GM23248 (cell line): ENCODE measurements around the gene ROR1. TPM values are rescaled to one million over a fixed set of nuclear protein-coding genes. Genes with fewer than 3 reads are reported as not detected.
A peak's percentile ranks its signal among the peaks of the same experiment; 100 is the strongest.

ENCODE experiments used
- DNase-seq: peaks from one replicate; pipeline ENCODE4 v3.0.0-alpha.2; 2015
- H2AFZ ChIP-seq: fragments of 200-600 bp; sonication (generic); 2 replicates; pipeline ENCODE4 v1.6.1; 2016; ENCODE audit warnings: antibody characterized with exemption
- H3F3A ChIP-seq: fragments of 200-600 bp; sonication (generic); 2 replicates; pipeline ENCODE4 v1.6.1; 2016; ENCODE audit warnings: mild to moderate bottlenecking, antibody characterized with exemption, mixed run types; ENCODE audit not compliant: insufficient read depth
- H3K27ac ChIP-seq: fragments of 200-600 bp; sonication (generic); 2 replicates; pipeline ENCODE4 v1.5.1; 2016; ENCODE audit warnings: mild to moderate bottlenecking
- H3K27me3 ChIP-seq: fragments of 200-600 bp; sonication (generic); replicated peaks from 2 replicates; pipeline ENCODE4 v1.6.1; 2016; ENCODE audit warnings: mild to moderate bottlenecking; ENCODE audit not compliant: insufficient read depth
- H3K36me3 ChIP-seq: fragments of 200-600 bp; sonication (generic); 2 replicates; pipeline ENCODE4 v1.6.1; 2016; ENCODE audit warnings: low read depth, mild to moderate bottlenecking
- H3K4me1 ChIP-seq: fragments of 200-600 bp; sonication (generic); 2 replicates; pipeline ENCODE4 v1.6.1; 2016; ENCODE audit warnings: mild to moderate bottlenecking; ENCODE audit not compliant: insufficient read depth
- H3K4me2 ChIP-seq: fragments of 200-600 bp; sonication (generic); one replicate; pipeline ENCODE4 v1.6.1; 2016; ENCODE audit warnings: mild to moderate bottlenecking; ENCODE audit not compliant: unreplicated experiment
- H3K4me3 ChIP-seq: fragments of 200-600 bp; sonication (generic); 2 replicates; pipeline ENCODE4 v1.5.1; 2016; ENCODE audit warnings: mild to moderate bottlenecking
- H3K79me2 ChIP-seq: fragments of 200-600 bp; sonication (generic); 2 replicates; pipeline ENCODE4 v1.6.1; 2016; ENCODE audit warnings: mild to moderate bottlenecking; ENCODE audit not compliant: insufficient read depth
- H3K9ac ChIP-seq: fragments of 200-600 bp; sonication (generic); 2 replicates; pipeline ENCODE4 v1.6.1; 2016; ENCODE audit warnings: mild to moderate bottlenecking
- H3K9me2 ChIP-seq: fragments of 200-600 bp; sonication (generic); 2 replicates; pipeline ENCODE4 v1.6.1; 2016; ENCODE audit warnings: mixed run types, mild to moderate bottlenecking, moderate library complexity; ENCODE audit not compliant: insufficient read depth
- H3K9me3 ChIP-seq: fragments of 200-600 bp; sonication (generic); one replicate; pipeline ENCODE4 v1.6.1; 2017; ENCODE audit warnings: low read depth
- H4K20me1 ChIP-seq: fragments of 200-600 bp; sonication (generic); 2 replicates; pipeline ENCODE4 v1.6.0; 2016; ENCODE audit not compliant: insufficient read depth
- EZH2 ChIP-seq: fragments of 200-600 bp; sonication (generic); IDR thresholded peaks from 2 replicates; pipeline ENCODE4 v1.6.1; 2018; ENCODE audit warnings: antibody characterized with exemption, mild to moderate bottlenecking; ENCODE audit not compliant: insufficient read depth, poor library complexity, severe bottlenecking
- EZH2phosphoT487 ChIP-seq: fragments of 200-600 bp; sonication (generic); IDR thresholded peaks from 2 replicates; pipeline ENCODE4 v1.6.1; 2018; ENCODE audit warnings: antibody characterized with exemption, moderate library complexity, mild to moderate bottlenecking, low read depth; ENCODE audit not compliant: insufficient read depth
- WGBS, 2 experiments: methylation state at CpG; one replicate each; pipeline ENCODE4 v1.1.6; 2015 to 2017; ENCODE audit warnings: low lambda C conversion rate in 2 of 2, low coverage in 1 of 2; ENCODE audit errors: missing lambda C conversion rate in 2 of 2; 5-methylcytosine and 5-hydroxymethylcytosine counted together
- in situ Hi-C: fragments of 300-500 bp; cut with MboI; formaldehyde crosslinking; loops from 2 replicates; pipeline ENCODE4 v1.15.0; 2020
- polyA plus RNA-seq: library from polyadenylated mRNA; unstranded; fragments of >200 nt; fragmentation: Nextera tagmentation; extraction: Ambion mirVana; gene quantifications from 2 replicates; pipeline ENCODE4 v1.2.1, GENCODE V29; 2016
- total RNA-seq: library from RNA; depleted of rRNA; stranded (reverse); fragments of >200 nt; shearing (Covaris generic); gene quantifications from 2 replicates; pipeline ENCODE4 v1.2.3, GENCODE V29; 2014

The ROR1 gene
- total and polyA plus RNA-seq, 2 experiments from 2014 or later, result 12.0 to 13.3 TPM

GRCh38 chr1:63931468-63931867 is 157.7 kb downstream of the ROR1 start:
- Histone ChIP-seq H3K9me2 (no peaks in the 10 kb centered on the region), H3K36me3 (no peaks in the 10 kb centered on the region), H3K4me3 (no peak overlapping the region), H2AFZ (no peak overlapping the region), H3K4me1 (peaks cover 16% of the 10 kb centered on the region), H3F3A (peaks cover 10% of the 10 kb centered on the region; the same call in 1 of the 2 replicates), H3K79me2 (0 out of 2 replicates have a peak, but pooled peaks cover 13% of the 10 kb centered on the region), H3K9me3 (no peaks in the 10 kb centered on the region), H3K27ac (no peak overlapping the region), H3K4me2 (no peak overlapping the region), H3K9ac (no peak overlapping the region), H3K27me3 (no peaks in the 10 kb centered on the region), H4K20me1 (no peaks in the 10 kb centered on the region)
- 51 to 55% methylated on average over 2 of the region's 2 CpGs for WGBS, 2 experiments
- peak; percentile 39 for DNase-seq
- in situ Hi-C loops, result no loop called here
- TF ChIP-seq EZH2phosphoT487 (no peak), EZH2 (no peak)

GRCh38 chr1:63934697-63935096 is 160.9 kb downstream of the ROR1 start:
- Histone ChIP-seq H3K9ac (no peak overlapping the region), H3K4me3 (no peak overlapping the region), H2AFZ (no peak overlapping the region), H3K4me1 (peaks cover 11% of the 10 kb centered on the region), H3K79me2 (0 out of 2 replicates have a peak, but pooled peaks cover 9% of the 10 kb centered on the region), H3F3A (peaks cover 10% of the 10 kb centered on the region; the same call in 1 of the 2 replicates), H3K27me3 (no peaks in the 10 kb centered on the region), H4K20me1 (no peaks in the 10 kb centered on the region), H3K9me2 (no peaks in the 10 kb centered on the region), H3K27ac (no peak overlapping the region), H3K36me3 (no peaks in the 10 kb centered on the region), H3K9me3 (no peaks in the 10 kb centered on the region), H3K4me2 (no peak overlapping the region)
- TF ChIP-seq EZH2phosphoT487 (no peak), EZH2 (no peak)
- DNase-seq, result no peak
- 96 to 97% methylated on average over 1 of the region's 1 CpG for WGBS, 2 experiments
- in situ Hi-C loops, result no loop called here

- H3F3A ChIP-seq, result peaks cover 10% of the 10 kb centered on the region; the same call in 1 of the 2 replicates
- no peak overlapping the region for H3K4me2 ChIP-seq
- no peaks in the 10 kb centered on the region for H3K9me3 ChIP-seq
- peak; percentile 24 for DNase-seq
- in situ Hi-C loops, result no loop called here
- no peaks in the 10 kb centered on the region for H4K20me1 ChIP-seq
- H3K4me1 ChIP-seq, result peaks cover 11% of the 10 kb centered on the region
- 88 to 100% methylated on average over 1 of the region's 1 CpG for WGBS, 2 experiments
- H3K79me2 ChIP-seq, result 0 out of 2 replicates have a peak, but pooled peaks cover 9% of the 10 kb centered on the region
- no peak overlapping the region for H3K4me3 ChIP-seq
- no peaks in the 10 kb centered on the region for H3K36me3 ChIP-seq
- H2AFZ ChIP-seq, result no peak overlapping the region
- no peaks in the 10 kb centered on the region for H3K9me2 ChIP-seq
- no peak overlapping the region for H3K27ac ChIP-seq
- H3K9ac ChIP-seq, result no peak overlapping the region
- TF ChIP-seq EZH2phosphoT487 (no peak), EZH2 (no peak)
- H3K27me3 ChIP-seq, result no peaks in the 10 kb centered on the region
These were observed 161.3 kb downstream of the ROR1 start for GRCh38 chr1:63935143-63935542.

GRCh38 chr1:63935553-63935952 is 161.7 kb downstream of the ROR1 start:
- peaks cover 11% of the 10 kb centered on the region for H3K4me1 ChIP-seq
- no peaks in the 10 kb centered on the region for H3K27me3 ChIP-seq
- 0 to 15% methylated on average over 1 of the region's 1 CpG for WGBS, 2 experiments
- no peaks in the 10 kb centered on the region for H4K20me1 ChIP-seq
- DNase-seq, result no peak
- H3K4me2 ChIP-seq, result no peak overlapping the region
- H3K9ac ChIP-seq, result no peak overlapping the region
- peaks cover 10% of the 10 kb centered on the region; the same call in 1 of the 2 replicates for H3F3A ChIP-seq
- 0 out of 2 replicates have a peak, but pooled peaks cover 9% of the 10 kb centered on the region for H3K79me2 ChIP-seq
- H2AFZ ChIP-seq, result no peak overlapping the region
- TF ChIP-seq EZH2, result no peak
- TF ChIP-seq EZH2phosphoT487, result no peak
- no peaks in the 10 kb centered on the region for H3K9me2 ChIP-seq
- H3K9me3 ChIP-seq, result no peaks in the 10 kb centered on the region
- no peaks in the 10 kb centered on the region for H3K36me3 ChIP-seq
- in situ Hi-C loops, result no loop called here
- no peak overlapping the region for H3K27ac ChIP-seq
- H3K4me3 ChIP-seq, result no peak overlapping the region

DNA sequence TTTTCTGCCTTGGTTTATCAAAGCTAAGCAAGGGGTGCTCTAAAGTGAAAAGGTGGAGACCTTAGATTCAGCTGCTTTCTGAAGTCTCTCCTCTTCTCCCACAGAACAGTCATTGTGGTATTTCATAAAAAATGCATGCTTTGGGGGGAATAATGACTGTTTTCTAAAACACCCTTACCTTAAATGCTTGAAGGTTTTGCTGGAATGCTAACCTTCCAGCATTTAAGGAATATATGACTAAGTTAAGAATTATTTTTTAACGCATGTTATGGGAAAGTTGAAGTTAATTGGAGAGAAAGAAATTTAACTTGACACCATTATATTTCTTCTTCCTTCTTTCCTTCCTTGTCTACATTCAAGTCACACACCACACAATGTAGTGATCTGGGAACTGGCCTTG is 162.5 kb downstream of the ROR1 start:
- Histone ChIP-seq H3K9me2 (no peaks in the 10 kb centered on the region), H3K9ac (no peak overlapping the region), H3K79me2 (0 out of 2 replicates have a peak, but pooled peaks cover 9% of the 10 kb centered on the region), H3K4me3 (no peak overlapping the region), H3K27me3 (no peaks in the 10 kb centered on the region), H2AFZ (no peak overlapping the region), H4K20me1 (no peaks in the 10 kb centered on the region), H3K4me1 (peaks cover 10% of the 10 kb centered on the region), H3F3A (peaks cover 10% of the 10 kb centered on the region; the same call in 1 of the 2 replicates), H3K27ac (no peak overlapping the region), H3K36me3 (no peaks in the 10 kb centered on the region), H3K4me2 (no peak overlapping the region), H3K9me3 (no peaks in the 10 kb centered on the region)
- no peak for TF ChIP-seq EZH2phosphoT487
- TF ChIP-seq EZH2, result no peak
- 84 to 87% methylated on average over 1 of the region's 1 CpG for WGBS, 2 experiments
- in situ Hi-C loops, result no loop called here
- DNase-seq, result no peak
